PC-9 (cell line): ENCODE results near the gene CYP24A1.

Experiments used
- CTCF ChIP-seq: fragments of 200-600 bp; sonication (generic); conservative IDR thresholded peaks from 2 replicates; pipeline ENCODE4 v1.6.1; 2017; ENCODE audit warnings: mixed run types, antibody characterized with exemption, mild to moderate bottlenecking, moderate library complexity
- EZH2 ChIP-seq: fragments of 200-600 bp; sonication (generic); IDR thresholded peaks from 2 replicates; pipeline ENCODE4 v1.8.0; 2017; ENCODE audit warnings: antibody characterized with exemption, low read depth

GRCh38 chr20:54214566-54214965 lies 40.8 kb upstream of the CYP24A1 start:
- TF ChIP-seq CTCF = no peak
- TF ChIP-seq EZH2 = no peak
